CD4-positive, alpha-beta T cell treated with Interleukin-4 for 1 hour (primary cell): Measurements from ENCODE around the gene HERC2.
A peak's percentile ranks its signal among the peaks of the same experiment; 100 is the strongest.
"Not testable (repeated sequence)": the region's sequence is repeated elsewhere in the genome, so short reads cannot be mapped to it uniquely, and the experiment has no call there.

Experiments
- DNase-seq, 2 donors: peaks; one replicate each; pipeline ENCODE4 v3.0.0-alpha.2; 2020 to 2022

The HERC2 gene

GRCh38 chr15:28125673-28126651, 196.0 kb downstream of the HERC2 start:
- peak in 1 of 2 donors; percentile 53 for DNase-seq

- DNase-seq: no peak
Measured at GRCh38 chr15:28124841-28125240, 197.1 kb downstream of the HERC2 start.

DNA sequence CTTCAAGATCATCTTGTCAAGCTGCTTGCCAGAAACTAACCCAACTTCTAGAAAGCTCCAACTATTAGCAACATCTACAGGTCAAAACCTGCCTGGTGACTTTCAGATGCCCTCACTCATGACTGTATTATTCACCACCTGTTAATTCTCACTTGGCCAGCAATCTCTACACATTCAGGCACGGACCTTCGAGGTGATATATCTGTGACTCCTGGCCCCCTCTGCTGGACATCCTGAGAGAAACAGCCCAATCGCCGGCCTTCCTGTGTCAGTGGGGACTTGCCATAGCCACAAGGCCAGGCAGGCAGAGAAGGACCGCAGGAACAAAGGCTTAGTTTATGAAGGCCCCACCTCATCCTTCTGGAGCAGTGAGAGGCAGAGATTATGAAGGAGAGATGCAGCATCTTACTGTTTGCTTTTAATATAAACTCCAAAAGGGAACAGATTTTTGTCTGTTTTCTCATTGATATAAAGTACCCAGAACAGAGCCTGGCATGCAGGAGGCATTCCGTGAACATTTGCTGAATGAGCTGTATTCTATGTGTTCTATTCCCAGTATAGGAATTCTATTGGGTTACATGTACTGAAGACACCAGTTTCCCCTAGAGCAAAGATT, 198.5 kb downstream of the HERC2 start:
- peak; percentile 46 to 49 for DNase-seq

DNA sequence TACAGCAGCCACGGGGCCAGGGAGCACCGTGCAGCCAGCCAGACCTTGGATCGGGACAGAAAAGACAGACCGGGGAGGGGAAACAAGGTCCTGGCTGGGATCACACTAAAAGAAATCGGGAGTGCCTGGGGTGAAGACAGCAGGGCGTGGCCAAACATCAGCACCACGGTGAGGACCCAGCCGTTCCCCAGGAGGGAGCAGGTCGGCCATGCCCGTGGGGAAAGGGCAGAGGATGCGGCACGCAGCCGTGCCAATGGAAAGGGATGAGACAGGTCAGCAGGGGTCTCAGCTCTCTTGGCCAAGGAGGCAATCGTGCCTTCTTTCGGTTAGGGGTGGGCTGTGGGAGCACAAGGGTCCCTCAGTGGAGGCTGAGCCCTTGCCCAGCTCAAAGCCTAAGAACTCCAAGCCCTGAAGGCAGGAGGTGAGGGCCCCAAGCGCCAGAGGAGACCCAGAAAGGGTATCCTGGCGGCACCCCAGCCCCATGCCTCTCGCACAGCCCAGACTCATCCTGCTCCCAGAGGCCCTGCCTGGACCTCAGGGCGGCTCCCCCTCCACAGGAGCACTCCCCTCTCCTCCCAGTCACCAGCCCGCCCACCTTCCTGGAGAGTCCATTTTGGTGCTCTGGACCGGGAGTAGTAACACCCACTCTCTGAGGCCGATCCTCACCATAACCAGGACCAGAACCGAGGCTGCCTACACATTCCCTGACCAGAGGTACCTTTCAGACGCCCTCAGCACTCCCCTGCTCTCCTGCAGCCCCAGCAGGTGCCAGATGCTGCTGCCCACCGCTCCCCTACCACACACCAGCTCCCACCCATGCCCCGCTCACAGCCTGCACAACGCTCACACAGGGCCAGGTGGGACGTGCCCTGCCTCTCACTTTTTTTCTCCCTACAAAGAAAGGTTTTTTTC, 199.7 kb downstream of the HERC2 start:
- no peak for DNase-seq

DNA sequence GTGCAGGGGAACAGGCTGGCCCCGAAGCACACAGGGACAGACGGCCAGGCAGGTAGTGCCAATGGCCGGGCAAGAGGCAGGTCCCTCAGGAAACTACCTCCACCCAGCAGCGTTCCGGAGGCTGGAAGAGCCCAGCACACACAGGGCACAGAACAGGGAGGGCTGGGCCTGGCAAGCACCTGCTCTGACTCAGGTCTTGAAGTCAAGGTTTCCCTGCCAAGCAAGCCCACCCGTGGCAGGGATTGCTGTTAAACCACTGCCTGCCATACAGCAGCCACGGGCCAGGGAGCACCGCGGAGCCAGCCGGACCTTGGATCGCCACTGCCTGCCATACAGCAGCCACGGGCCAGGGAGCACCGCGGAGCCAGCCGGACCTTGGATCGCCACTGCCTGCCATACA, 200.4 kb downstream of the HERC2 start:
- DNase-seq: not testable (repeated sequence)

GRCh38 chr15:28120359-28120640, 201.7 kb downstream of the HERC2 start:
- DNase-seq: no peak

DNA sequence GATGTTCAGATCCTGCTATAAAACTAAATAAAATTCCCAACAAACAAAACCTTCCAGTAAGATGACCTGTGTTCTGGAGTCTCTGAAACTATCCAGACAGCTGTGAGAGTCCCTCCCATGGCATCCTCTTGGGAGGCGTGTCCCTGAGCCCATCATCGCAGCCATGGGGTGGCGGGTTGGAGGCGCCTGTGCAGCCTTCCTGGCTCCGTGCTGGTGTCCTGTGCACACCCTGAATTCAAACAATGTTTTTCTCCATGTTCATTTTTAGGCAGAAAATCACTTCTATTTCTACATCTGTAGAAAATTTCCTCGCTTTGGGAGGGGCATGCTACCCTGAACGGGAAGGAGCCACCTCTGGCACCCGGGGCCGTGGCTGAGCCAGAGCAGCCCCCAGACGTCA, 203.4 kb downstream of the HERC2 start:
- no peak for DNase-seq

GRCh38 chr15:28118083-28118482, 203.9 kb downstream of the HERC2 start:
- no peak for DNase-seq

DNA sequence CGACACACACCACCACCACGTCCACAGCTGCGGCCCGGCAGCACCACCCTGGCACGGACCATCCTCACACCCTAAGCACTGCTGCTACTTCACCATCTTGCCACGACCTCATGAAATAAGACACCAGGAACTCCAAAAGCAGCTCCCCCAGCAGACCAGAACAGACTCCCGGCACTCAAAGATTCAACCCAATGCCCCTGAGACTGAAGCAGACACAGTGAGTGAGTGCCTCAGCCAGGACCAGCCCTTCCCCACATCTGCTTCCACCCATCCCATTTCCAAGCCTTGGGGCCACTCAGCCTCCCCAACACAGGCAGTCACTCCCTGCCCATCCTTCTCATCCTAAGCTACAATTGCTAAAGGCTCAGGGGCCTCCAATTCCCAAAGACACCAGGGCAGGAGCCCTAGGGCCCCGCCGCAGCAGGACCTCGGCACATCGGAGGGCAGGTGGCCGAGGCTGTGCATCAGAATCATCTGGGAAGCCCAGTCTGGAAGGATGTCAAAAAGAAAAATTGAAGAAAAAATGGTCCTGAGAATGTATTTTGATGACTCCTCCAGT, 204.5 kb downstream of the HERC2 start:
- DNase-seq: no peak

GRCh38 chr15:28116521-28117431, 205.2 kb downstream of the HERC2 start:
- no peak for DNase-seq

- no peak for DNase-seq
Measured at GRCh38 chr15:28115871-28116270, 206.1 kb downstream of the HERC2 start.

GRCh38 chr15:28114721-28115622, 207.0 kb downstream of the HERC2 start:
- DNase-seq: no peak

GRCh38 chr15:28114114-28114455, 207.9 kb downstream of the HERC2 start:
- DNase-seq: no peak

DNA sequence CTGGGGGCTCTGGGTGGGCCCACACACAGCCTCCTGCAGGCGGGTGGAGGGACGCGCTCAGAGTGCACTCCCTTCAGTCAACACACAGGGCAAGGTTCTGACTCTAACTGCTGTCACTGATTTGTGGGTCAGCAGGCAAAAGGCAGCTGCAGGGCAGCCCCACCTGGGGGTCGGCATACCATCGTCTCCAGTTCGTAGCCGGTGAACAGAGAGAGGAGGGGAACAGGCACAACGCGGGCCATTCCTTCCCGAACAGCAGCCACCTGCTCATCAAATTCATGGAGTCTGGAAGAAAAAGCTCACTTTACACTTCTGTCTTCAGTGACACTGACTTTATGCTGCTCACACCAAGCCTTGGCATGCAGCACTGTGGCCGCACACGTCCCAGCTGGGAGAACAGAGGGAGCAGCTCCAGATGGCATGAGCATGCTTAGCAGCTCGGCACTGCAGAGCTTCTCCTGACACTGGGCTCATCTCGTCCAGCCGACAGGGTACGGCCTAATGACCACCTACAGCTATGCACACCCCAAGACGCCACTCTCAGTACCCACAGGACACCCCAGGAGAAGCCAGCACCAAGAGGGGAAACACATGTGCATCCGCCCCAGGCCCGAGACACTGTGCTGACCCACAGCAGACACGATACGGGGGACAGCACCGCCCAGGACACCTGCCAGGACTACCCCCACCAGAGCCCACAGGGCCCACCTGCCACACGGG, 208.4 kb downstream of the HERC2 start:
- no peak for DNase-seq

GRCh38 chr15:28112962-28113361, 209.0 kb downstream of the HERC2 start:
- DNase-seq: no peak

- no peak for DNase-seq
Measured at GRCh38 chr15:28112101-28112760, 209.7 kb downstream of the HERC2 start.

GRCh38 chr15:28111543-28111942, 210.4 kb downstream of the HERC2 start:
- DNase-seq: no peak

- DNase-seq: no peak
Measured at GRCh38 chr15:28110481-28110881, 211.5 kb downstream of the HERC2 start.

GRCh38 chr15:28109626-28110455, 212.1 kb downstream of the HERC2 start:
- no peak for DNase-seq
